Measurements from ENCODE around the gene NUDT22. TPM values are rescaled to one million over a fixed set of nuclear protein-coding genes. Genes with fewer than 3 reads are reported as not detected.

The NUDT22 gene
- total and polyA plus RNA-seq, 11 donors = 63.7 to 93.0 (median 70.3) TPM

DNA sequence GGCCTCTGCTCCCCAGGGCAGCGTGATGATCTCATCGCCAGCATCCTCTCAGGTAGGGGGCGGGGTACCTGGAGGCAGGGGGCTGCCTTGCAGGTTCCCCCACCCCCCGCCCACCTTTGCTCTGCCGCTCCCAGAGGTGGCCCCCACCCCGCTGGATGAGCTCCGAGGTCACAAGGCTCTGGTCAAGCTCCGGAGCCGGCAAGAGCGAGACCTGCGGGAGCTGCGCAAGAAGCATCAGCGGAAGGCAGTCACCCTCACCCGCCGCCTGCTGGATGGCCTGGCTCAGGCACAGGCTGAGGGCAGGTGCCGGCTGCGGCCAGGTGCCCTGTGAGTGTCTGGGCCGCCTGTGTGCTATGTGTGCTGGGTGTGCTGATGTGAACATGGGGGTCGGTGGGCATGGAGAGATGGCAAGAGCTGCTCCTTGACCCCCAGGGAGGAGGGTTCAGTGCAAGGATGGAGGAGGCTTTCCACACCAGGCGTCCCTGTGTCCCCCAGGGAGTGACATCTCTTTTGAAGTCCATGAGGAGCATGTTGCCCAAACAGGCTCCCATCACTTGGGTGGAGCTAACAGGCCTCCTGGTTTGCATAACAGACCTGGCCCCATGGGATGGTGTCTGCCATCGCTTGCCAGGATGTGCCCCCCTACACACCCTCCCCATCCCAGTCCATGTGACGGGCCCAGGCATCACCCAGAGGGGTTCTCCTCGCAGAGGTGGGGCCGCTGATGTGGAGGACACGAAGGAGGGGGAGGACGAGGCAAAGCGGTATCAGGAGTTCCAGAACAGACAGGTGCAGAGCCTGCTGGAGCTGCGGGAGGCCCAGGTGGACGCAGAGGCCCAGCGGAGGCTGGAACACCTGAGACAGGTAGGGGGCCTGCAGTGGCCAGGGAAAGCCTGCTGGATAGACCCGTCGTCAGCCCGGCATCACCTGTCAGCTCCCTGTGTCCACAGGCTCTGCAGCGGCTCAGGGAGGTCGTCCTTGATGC lies 39.4 kb downstream of the NUDT22 start:
- H3K36me3 ChIP-seq = peaks cover 0 to 65% (median 51%) of the 10 kb centered on the region in 9 donors
- peaks cover 2 to 27% (median 24%) of the 10 kb centered on the region in 12 donors for H3K4me1 ChIP-seq
- ATAC-seq = no peak
- WGBS, 4 donors = 92 to 96% (median 94%) methylated on average over 24 to 35 of the region's 35 CpGs
- intact Hi-C loops (cut with DNase I) = no loop called here
- no peaks in the 10 kb centered on the region for H3K9me3 ChIP-seq
- H3K27ac ChIP-seq = no peak overlapping the region
- H3K4me3 ChIP-seq = no peak overlapping the region
- no peaks in the 10 kb centered on the region for H3K27me3 ChIP-seq
- TF ChIP-seq POLR2A (IDR thresholded peaks at IDR 0.05) (no peak), CTCF (IDR thresholded peaks at IDR 0.05) (no peak)
- no peak for DNase-seq

- H3K27me3 ChIP-seq = no peaks in the 10 kb centered on the region
- H3K36me3 ChIP-seq = peaks cover 0 to 57% (median 47%) of the 10 kb centered on the region in 9 donors
- WGBS, 4 donors = 89 to 94% (median 91%) methylated on average over 15 of the region's 15 CpGs
Observed at GRCh38 chr11:64266339-64266738, 40.3 kb downstream of the NUDT22 start.

DNA sequence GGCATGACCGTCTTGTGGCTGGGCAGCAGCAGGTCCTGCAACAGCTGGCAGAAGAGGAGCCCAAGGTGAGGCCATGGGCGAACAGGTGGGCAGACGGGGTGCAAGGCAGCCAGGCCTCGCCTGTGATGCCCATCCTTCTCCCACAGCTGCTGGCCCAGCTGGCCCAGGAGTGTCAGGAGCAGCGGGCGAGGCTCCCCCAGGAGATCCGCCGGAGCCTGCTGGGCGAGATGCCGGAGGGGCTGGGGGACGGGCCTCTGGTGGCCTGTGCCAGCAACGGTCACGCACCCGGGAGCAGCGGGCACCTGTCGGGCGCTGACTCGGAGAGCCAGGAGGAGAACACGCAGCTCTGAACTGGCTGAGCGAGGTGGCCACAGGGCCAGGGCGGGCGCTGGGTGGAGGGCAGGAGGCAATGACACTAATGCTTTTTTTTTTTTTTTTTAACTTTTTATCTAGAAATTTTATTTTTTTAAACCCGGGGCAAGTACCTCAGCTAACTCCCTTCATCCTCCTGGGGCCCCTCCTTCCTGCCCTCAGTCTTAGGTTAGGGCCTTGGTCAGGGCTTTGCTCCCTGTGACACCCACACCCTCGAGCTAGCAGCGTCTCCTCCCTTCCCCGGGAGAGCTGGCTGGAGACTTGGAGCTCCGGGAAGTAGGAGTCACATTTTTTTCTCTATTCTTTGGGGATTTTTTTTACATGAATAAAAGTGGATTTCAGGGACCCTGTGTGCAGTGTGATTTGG lies 41.3 kb downstream of the NUDT22 start:
- Histone ChIP-seq H3K9me3 (no peaks in the 10 kb centered on the region), H3K4me1 (peaks cover 2 to 37% (median 31%) of the 10 kb centered on the region in 12 donors), H3K36me3 (peaks cover 0 to 46% (median 37%) of the 10 kb centered on the region in 9 donors), H3K27me3 (no peaks in the 10 kb centered on the region), H3K4me3 (peak overlapping the region in 4 of 12 donors; percentile 77 to 95 (median 82)), H3K27ac (peak overlapping the region; percentile 86 to 100 (median 97))
- 59 to 83% (median 72%) methylated on average over 24 to 27 of the region's 27 CpGs for WGBS, 4 donors
- no peak for TF ChIP-seq POLR2A (IDR thresholded peaks at IDR 0.05)
- no peak for TF ChIP-seq CTCF (IDR thresholded peaks at IDR 0.05)
- ATAC-seq (no peak), DNase-seq (peak in 1 of 5 donors; percentile 54)
- intact Hi-C loops (cut with DNase I) = no loop called here

More at GRCh38 chr11:64266339-64266738, 40.3 kb downstream of the NUDT22 start:
- no peak for DNase-seq
- intact Hi-C loops (cut with DNase I) = no loop called here
- Histone ChIP-seq H3K9me3 (no peaks in the 10 kb centered on the region), H3K4me3 (no peak overlapping the region), H3K4me1 (peaks cover 2 to 27% (median 24%) of the 10 kb centered on the region in 12 donors), H3K27ac (peak overlapping the region in 2 of 12 donors; percentile 86 to 97)
- no peak for ATAC-seq
- TF ChIP-seq CTCF (IDR thresholded peaks at IDR 0.05) (no peak), POLR2A (IDR thresholded peaks at IDR 0.05) (no peak)

Measured in heart left ventricle (tissue), 16 donors.